RWPE2 (cell line): ENCODE data around the gene SLC41A3.

ENCODE experiments used
- ATAC-seq: fragments of 200-7000 bp; cut with Tn5 transposase; 3 replicates; pipeline ENCODE4 v1.9.1; 2021; ENCODE audit warnings: low read depth
- DNase-seq: peaks from one replicate; pipeline ENCODE4 v3.0.0-alpha.2; 2020; ENCODE audit warnings: low spot score
- H3K27ac ChIP-seq: fragments of 450-650 bp; 2 replicates; pipeline ENCODE4 v1.5.1; 2017; ENCODE audit warnings: mild to moderate bottlenecking; ENCODE audit not compliant: poor library complexity, severe bottlenecking
- H3K27me3 ChIP-seq: fragments of 250-450 bp; sonication (Bioruptor Pico); 2 replicates; pipeline ENCODE4 v1.5.1; 2021; ENCODE audit warnings: mild to moderate bottlenecking, moderate library complexity; ENCODE audit not compliant: insufficient read depth, poor library complexity, severe bottlenecking
- H3K36me3 ChIP-seq: fragments of 250-450 bp; sonication (Bioruptor Pico); 2 replicates; pipeline ENCODE4 v1.5.1; 2020; ENCODE audit warnings: low read depth, mild to moderate bottlenecking, moderate library complexity
- H3K4me1 ChIP-seq: fragments of 250-450 bp; sonication (Bioruptor Pico); 2 replicates; pipeline ENCODE4 v1.5.1; 2021; ENCODE audit warnings: mild to moderate bottlenecking, moderate library complexity; ENCODE audit not compliant: insufficient read depth, poor library complexity, severe bottlenecking
- H3K4me3 ChIP-seq: fragments of 250-450 bp; sonication (Bioruptor Pico); 2 replicates; pipeline ENCODE4 v1.5.1; 2021; ENCODE audit warnings: mild to moderate bottlenecking, moderate library complexity; ENCODE audit not compliant: severe bottlenecking
- H3K9me3 ChIP-seq: fragments of 250-450 bp; sonication (Bioruptor Pico); 2 replicates; pipeline ENCODE4 v1.5.1; 2021; ENCODE audit warnings: mild to moderate bottlenecking, moderate library complexity; ENCODE audit not compliant: severe bottlenecking
- TF ChIP-seq, protein P1 (sequence below): fragments of 450-650 bp; IDR thresholded peaks from one replicate; pipeline ENCODE4 v1.5.1; 2017; ENCODE audit warnings: mild to moderate bottlenecking, moderate library complexity; ENCODE audit not compliant: poor library complexity, severe bottlenecking

Gene SLC41A3

GRCh38 chr3:126130981-126131745 lies 47.2 kb upstream of the SLC41A3 start:
- Histone ChIP-seq H3K36me3 (no peaks in the 10 kb centered on the region), H3K27me3 (no peaks in the 10 kb centered on the region), H3K4me3 (no peak overlapping the region), H3K4me1 (no peaks in the 10 kb centered on the region), H3K27ac (no peak overlapping the region), H3K9me3 (no peaks in the 10 kb centered on the region)
- no peak for ATAC-seq
- TF ChIP-seq, protein P1, sequence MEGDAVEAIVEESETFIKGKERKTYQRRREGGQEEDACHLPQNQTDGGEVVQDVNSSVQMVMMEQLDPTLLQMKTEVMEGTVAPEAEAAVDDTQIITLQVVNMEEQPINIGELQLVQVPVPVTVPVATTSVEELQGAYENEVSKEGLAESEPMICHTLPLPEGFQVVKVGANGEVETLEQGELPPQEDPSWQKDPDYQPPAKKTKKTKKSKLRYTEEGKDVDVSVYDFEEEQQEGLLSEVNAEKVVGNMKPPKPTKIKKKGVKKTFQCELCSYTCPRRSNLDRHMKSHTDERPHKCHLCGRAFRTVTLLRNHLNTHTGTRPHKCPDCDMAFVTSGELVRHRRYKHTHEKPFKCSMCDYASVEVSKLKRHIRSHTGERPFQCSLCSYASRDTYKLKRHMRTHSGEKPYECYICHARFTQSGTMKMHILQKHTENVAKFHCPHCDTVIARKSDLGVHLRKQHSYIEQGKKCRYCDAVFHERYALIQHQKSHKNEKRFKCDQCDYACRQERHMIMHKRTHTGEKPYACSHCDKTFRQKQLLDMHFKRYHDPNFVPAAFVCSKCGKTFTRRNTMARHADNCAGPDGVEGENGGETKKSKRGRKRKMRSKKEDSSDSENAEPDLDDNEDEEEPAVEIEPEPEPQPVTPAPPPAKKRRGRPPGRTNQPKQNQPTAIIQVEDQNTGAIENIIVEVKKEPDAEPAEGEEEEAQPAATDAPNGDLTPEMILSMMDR, result no peak
- peak; percentile 40 for DNase-seq

DNA sequence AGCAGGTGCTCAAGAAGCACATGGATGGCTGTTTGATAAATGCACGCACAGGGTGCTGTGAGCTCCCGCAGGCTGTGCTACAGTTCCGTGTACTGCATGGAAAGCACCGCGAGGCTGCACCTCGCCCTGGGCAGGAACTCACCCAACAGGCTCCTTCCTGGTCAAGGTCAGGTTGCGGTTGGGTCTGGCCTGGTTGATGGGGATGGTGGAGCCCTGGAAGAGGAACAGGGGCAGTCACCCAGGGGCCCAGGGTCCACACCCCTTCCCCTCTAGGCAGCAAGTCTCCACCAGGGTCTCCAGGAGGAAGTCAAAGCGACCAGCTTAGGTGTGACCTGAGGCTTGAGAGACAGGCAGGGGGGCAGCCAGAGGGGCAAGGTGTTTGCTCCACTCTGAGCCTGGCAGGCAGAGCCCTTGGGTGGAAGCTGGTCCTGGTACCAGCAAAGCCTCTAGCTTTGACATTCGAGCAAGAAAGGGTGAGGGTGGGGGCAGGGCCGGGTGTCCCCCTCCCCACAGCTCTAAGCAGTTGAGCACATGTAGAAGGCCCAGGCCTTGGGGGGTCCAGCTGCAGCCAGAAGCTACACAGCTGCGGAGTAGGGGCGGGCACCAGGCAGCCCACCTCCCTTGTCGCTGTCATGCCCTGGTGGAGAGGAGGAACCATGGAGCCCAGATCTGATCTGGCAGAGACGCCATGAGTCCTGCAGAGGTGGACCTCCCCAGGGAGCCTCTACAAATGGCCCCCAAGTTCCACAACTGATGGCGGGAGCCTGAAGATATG lies 46.3 kb upstream of the SLC41A3 start:
- Histone ChIP-seq H3K9me3 (no peaks in the 10 kb centered on the region), H3K27ac (no peak overlapping the region), H3K4me3 (no peak overlapping the region), H3K27me3 (no peaks in the 10 kb centered on the region), H3K4me1 (no peaks in the 10 kb centered on the region), H3K36me3 (no peaks in the 10 kb centered on the region)
- DNase-seq (no peak), ATAC-seq (no peak)
- TF ChIP-seq, protein P1, result no peak

DNA sequence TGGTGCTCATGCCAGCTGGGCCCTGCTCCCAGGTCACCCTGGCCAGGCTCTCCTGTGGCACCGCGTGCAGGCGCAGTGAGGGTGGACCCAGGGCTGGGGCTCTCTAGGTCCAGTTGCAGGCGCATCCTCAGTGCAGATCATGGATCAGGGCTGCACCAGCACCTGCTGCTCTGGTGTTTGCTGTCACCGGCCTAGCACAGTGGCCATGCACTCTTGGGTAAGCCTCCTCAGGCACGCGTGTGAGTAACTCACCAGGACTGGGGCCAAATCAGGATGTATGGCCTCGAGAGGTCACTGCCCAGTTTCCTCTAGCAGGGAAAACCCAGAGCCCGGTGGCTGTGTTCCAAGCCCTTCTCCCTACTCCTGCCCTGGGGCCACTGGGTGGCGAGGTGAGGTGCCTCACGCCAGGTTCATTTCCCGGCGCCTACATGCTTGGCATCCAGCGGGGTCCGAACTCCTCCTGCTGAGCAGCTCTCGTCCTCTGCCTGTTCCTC lies 45.5 kb upstream of the SLC41A3 start:
- peak; percentile 57 for DNase-seq

DNA sequence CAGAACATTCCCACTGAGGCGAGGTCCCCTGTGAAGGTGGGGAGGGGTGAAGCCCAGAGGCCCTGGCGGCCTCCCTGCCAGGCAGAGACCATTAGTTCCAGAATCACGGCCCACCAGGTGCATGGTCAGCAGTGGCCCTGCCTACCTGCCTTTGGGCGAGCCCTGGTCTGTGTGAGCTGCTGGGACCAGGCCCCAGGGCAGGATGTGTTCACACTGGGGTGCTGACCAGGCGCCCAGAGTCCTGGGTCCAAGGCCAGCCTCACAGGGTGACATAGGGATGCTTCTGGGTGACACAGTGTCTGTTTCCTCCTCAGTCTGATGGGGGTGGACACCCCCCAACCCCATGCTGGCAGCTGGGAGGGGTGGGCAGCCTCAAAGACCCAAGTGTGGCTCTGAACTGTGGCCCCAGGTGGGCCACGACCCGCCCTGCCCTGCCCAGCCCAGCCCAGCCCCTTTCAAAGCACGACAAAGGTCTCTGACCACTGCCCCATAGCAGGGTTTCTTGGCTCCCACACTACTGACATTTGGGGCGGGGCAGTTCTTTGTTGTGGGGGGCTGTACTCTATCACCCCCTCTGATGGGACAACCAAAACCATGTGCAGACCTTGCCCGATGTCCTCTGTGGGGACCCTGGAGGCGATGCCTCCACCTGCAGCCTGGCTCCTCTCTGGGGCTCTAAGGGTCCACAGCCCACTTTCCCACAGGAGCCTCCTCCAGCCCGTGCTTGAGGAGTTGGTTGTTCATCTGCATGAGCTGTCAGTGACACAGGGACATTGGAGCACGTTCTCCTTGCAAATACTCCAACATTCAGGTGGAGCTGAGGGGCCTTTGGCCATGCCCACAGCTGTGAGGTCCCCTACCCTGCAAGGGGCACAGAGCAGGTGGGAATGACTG lies 44.8 kb upstream of the SLC41A3 start:
- Histone ChIP-seq H3K9me3 (no peaks in the 10 kb centered on the region), H3K36me3 (no peaks in the 10 kb centered on the region), H3K27me3 (no peaks in the 10 kb centered on the region), H3K27ac (no peak overlapping the region), H3K4me1 (no peaks in the 10 kb centered on the region), H3K4me3 (no peak overlapping the region)
- TF ChIP-seq, protein P1, result no peak
- ATAC-seq, result no peak
- DNase-seq, result no peak

More for the DNA sequence above, 45.5 kb upstream of the SLC41A3 start:
- ATAC-seq, result peak; percentile 16; the same call in 2 of the 3 replicates
- TF ChIP-seq, protein P1, result no peak
- Histone ChIP-seq H3K27ac (no peak overlapping the region), H3K9me3 (no peaks in the 10 kb centered on the region), H3K4me1 (no peaks in the 10 kb centered on the region), H3K36me3 (no peaks in the 10 kb centered on the region), H3K27me3 (no peaks in the 10 kb centered on the region), H3K4me3 (no peak overlapping the region)
